GM10248 (cell line): ENCODE results near the gene LRRIQ1.

ENCODE experiments used
- CTCF ChIA-PET: fragments of 300-600 bp; sonication (Branson Sonifier 250); formaldehyde crosslinking; extraction: SDS; loops from one replicate; lab custom pipeline; 2021; ENCODE audit warnings: antibody characterized with exemption; lab: Yijun Ruan, JAX
- POLR2A ChIA-PET: fragments of 350-650 bp; sonication (Branson Sonifier 250); formaldehyde crosslinking; extraction: SDS; loops from one replicate; lab custom pipeline; 2020; ENCODE audit warnings: antibody characterized with exemption; lab: Yijun Ruan, JAX
- DNase-seq: peaks from one replicate; pipeline ENCODE4 v3.0.0; 2012; ENCODE audit errors: extremely low spot score
- CTCF ChIP-seq: IDR thresholded peaks from 2 replicates; pipeline ENCODE4 v1.5.1; 2012; ENCODE audit warnings: mild to moderate bottlenecking, low read depth; ENCODE audit errors: extremely low read depth, missing control alignments, control extremely low read depth

Gene LRRIQ1

DNA sequence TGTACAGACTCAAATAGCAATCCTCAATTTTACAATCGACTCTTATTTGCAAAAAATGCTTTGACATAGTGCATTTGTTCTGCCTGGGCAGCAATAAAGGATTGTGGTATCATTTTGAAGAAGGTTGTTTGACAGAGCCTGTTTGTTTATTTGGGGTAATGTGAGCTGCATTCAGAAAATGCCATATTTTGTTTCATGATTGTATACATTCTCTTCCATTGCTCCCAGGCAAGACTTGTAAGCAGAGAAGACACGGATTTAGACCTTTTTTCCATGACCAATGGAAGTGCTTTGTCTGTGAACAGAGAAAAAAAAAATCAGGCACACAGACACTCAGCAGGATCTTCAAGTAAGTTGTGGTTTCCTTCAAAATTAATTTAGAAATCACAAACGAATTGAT, 208.4 kb downstream of the LRRIQ1 start:
- no peak for TF ChIP-seq CTCF
- no peak for DNase-seq
- ChIA-PET POLR2A (no interaction called here), CTCF (interaction anchor here (1.2 kb wide), 1 partner anchor 11 kb away, joined by 3 read pairs; no protein-coding TSS in a partner anchor)

DNA sequence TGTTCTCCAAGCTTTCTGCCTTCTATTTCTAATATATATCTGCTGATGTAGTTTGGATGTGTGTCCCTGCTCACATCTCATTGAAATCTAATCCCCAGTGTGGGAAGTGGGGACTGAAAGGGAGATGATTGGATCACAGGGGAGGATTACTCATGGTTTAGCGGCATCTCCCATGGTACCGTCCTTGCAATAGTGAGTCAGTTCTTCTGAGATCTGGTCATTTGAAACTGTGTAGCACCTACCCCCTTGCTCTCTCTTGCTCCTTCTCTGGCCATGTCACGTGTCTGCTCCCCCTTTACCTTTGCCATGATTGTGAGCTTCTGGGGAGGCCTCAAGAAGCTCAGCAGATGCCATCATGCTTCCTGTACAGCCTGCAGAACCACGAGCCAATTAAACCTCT, 217.7 kb downstream of the LRRIQ1 start:
- no peak for DNase-seq
- POLR2A ChIA-PET: no interaction called here
- TF ChIP-seq CTCF: no peak
- CTCF ChIA-PET: no interaction called here

GRCh38 chr12:85257671-85258070, 221.5 kb downstream of the LRRIQ1 start:
- no peak for TF ChIP-seq CTCF
- DNase-seq: no peak
- ChIA-PET CTCF (no interaction called here), POLR2A (no interaction called here)

DNA sequence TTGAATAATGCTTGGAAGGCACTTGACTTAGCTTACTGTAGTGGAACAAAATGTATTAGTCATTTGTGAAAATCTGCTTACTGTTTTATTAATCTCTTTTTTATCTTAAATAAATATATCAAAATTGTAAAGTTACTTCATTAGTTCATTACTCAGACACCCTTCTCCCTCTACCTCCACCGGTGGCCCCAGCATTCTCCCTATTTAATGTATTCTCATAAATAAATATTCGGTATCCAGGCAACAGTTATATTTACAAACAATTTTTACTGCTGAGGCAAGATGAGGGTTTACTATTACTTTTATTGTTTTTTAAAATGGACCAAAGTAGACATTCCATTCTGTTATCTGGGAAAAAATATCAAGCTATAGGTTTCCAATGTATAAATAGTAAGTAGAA, 224.3 kb downstream of the LRRIQ1 start:
- ChIA-PET POLR2A (no interaction called here), CTCF (interaction anchor here (0.9 to 1.2 kb wide), 2 partner anchors 16 to 24 kb away, joined by 3 to 4 read pairs; no protein-coding TSS in a partner anchor)
- DNase-seq: no peak
- no peak for TF ChIP-seq CTCF

DNA sequence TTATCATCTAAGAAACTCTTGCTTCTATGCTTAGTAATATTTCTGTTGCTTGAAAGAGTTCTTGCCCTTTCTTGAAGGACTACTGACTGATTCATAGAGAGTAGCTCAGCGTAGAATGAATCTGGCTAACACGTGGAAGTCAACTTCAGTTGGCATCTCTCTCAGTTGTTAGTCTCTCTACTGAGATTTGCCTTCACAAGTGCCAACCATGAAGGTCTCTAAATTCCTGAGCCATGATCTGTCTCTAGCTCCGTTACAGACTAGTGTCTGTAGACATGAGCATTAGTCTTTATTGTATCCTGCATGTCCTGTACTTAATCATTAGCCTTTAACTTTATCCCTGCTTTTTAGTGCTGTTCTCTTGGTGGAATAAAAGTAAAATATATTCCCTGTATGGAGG, 224.7 kb downstream of the LRRIQ1 start:
- POLR2A ChIA-PET: no interaction called here
- CTCF ChIA-PET: interaction anchor here (1.2 kb wide), 1 partner anchor 24 kb away, joined by 3 read pairs; no protein-coding TSS in a partner anchor
- no peak for TF ChIP-seq CTCF
- no peak for DNase-seq

DNA sequence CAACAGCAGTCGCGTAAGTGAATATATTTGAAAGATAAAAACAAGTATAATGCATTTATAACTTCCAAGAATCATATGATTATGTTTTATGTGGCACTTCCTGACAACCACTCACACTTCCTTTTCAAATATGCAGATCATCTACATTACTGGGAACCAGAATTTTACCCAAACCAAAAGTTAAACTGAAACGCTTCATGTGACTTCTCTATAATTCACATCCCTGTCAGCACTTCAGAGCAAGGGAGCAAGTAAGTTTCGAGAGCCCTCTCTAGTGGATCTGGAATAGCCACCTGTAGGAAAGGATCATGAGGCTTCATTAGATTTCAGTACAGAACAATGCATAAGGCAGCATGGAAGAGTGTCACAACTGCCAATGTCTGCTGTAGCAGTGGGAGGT, 230.2 kb downstream of the LRRIQ1 start:
- ChIA-PET POLR2A (no interaction called here), CTCF (no interaction called here)
- no peak for TF ChIP-seq CTCF
- DNase-seq: no peak
